ENCODE measurements around the gene CFAP53. TPM values are rescaled to one million over a fixed set of nuclear protein-coding genes. Genes with fewer than 3 reads are reported as not detected.
A peak's percentile ranks its signal among the peaks of the same experiment; 100 is the strongest.
"Not testable (repeated sequence)": the region's sequence is repeated elsewhere in the genome, so short reads cannot be mapped to it uniquely, and the experiment has no call there.

CFAP53 gene
- total and polyA plus RNA-seq, 2 of the 4 experiments (the other 2 are of a cell fraction), result under 0.01 to 0.12 TPM

DNA sequence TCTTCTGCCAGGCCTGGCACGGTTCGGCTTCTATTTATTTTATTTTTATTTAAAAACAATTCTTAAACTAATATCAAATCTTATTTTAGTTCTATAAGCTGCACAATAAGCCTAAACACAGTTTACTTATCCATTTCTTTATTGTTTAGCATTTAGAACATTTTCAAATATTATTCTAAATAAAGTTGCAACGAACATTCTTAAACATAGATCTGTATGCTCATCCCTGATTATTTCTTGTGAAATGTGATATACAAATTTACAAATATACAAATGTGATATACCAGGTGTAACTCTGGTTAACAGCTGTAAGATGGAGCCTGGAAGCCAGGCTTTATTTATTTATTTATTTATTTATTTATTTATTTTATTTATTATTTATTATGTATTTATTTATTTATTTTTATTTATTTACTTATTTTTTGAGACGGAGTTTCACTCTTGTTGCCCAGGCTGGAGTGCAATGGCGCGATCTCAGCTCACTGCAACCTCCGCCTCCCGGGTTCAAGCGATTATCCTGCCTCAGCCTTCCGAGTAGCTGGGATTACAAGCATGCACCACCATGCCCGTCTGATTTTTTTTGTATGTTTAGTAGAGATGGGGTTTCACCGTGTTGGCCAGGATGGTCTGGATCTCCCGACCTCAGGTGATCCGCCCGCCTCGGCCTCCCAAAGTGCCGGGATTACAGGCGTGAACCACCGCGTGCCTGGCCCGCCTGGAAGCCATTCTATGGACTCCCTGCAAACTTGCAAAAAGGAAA lies 22.2 kb upstream of the CFAP53 start:
- H3K23ac ChIP-seq (ENCODE audit: low read depth, low read length); H3K27me3 ChIP-seq (ENCODE audit: control insufficient read depth, insufficient read depth, low read length); dilution Hi-C loops (cut with HindIII; ENCODE audit: low sequenced_read_pairs, unreplicated experiment); H2BK120ac ChIP-seq (ENCODE audit: low read depth, low read length); H3K56ac ChIP-seq (ENCODE audit: extremely low read depth, insufficient read depth, low read length); H3K27ac ChIP-seq (ENCODE audit: insufficient read depth, low read length); POLR2A ChIA-PET (ENCODE audit: unreplicated experiment); H3K4me1 ChIP-seq (ENCODE audit: control insufficient read depth, insufficient read depth, low read length); BruUV-seq (replicated peaks); H2BK15ac ChIP-seq (ENCODE audit: low read depth, low read length); H4K20me1 ChIP-seq (ENCODE audit: insufficient read depth, low read length); H4K91ac ChIP-seq (ENCODE audit: insufficient read depth, low read depth, low read length); DNase-seq; H2BK5ac ChIP-seq (ENCODE audit: low read depth, low read length, poor library complexity, severe bottlenecking); ATAC-seq (ENCODE audit: low read depth); H3K9me3 ChIP-seq (ENCODE audit: control insufficient read depth, insufficient read depth, low read length); H2AK9ac ChIP-seq (replicated peaks; ENCODE audit: low read depth, low read length, poor library complexity); H3K9ac ChIP-seq (ENCODE audit: low read depth, low read length); H4K5ac ChIP-seq (ENCODE audit: low read depth, low read length); H3K18ac ChIP-seq (ENCODE audit: low read depth, low read length); H3K14ac ChIP-seq (replicated peaks; ENCODE audit: low read depth, low read length); H3K9me1 ChIP-seq (ENCODE audit: insufficient read depth, low read length); H2BK20ac ChIP-seq (ENCODE audit: low read depth, low read length); H2AK5ac ChIP-seq (ENCODE audit: low read depth, low read length): not testable (repeated sequence)
- Histone ChIP-seq H3K4me2 (ENCODE audit: low read depth, low read length) (peak overlapping the region; percentile 74), H3K79me1 (ENCODE audit: low read depth in 1 of 2, low read length in 2 of 2) (peaks cover 7 to 17% of the 10 kb centered on the region in 2 experiments; a peak in 3 of 4 replicates), H2AFZ (replicated peaks; ENCODE audit: low read length, poor library complexity) (peak overlapping the region; percentile 99), H3K36me3 (ENCODE audit: control insufficient read depth, insufficient read depth, low read length) (peaks cover 20% of the 10 kb centered on the region), H3K4me3 (ENCODE audit: insufficient read depth, low read depth, low read length) (peak overlapping the region; percentile 60), H3K4ac (ENCODE audit: low read depth, low read length) (peak overlapping the region; percentile 66; the same call in 1 of the 2 replicates), H4K8ac (ENCODE audit: low read depth in 2 of 2, low read length in 2 of 2) (peak overlapping the region; percentile 47 to 93; a peak in 3 of 4 replicates)
- intact Hi-C loops (cut with micrococcal nuclease) (loop anchor here (5.0 to 10.0 kb wide), 2 partner anchors 69 to 794 kb away; partner anchors contain the start of gene RPL17), in situ Hi-C loops (cut with MboI; ENCODE audit: low sequenced_read_pairs) (loop anchor here (25.0 kb wide), 2 partner anchors 749 to 1651 kb away; partner anchors contain the start of gene SMAD4)
- WGBS, 2 experiments (ENCODE audit: extremely low coverage in 2 of 2, insufficient read length in 1 of 2), result no CpG with 5 or more reads among the region's 21 CpGs
- CTCF ChIA-PET, result interaction anchor here (1.0 kb wide), 1 partner anchor 69 kb away, joined by 3 read pairs; no protein-coding TSS in a partner anchor
